Tibial artery (tissue), 4 donors: Measurements from ENCODE around the gene PITPNM1.

Experiments
- DNase-seq, 2 donors: peaks; one replicate each; pipeline ENCODE4 v3.0.0-alpha.2; 2019
- H3K27ac ChIP-seq, 2 donors: fragments of 200-600 bp; sonication (generic) in 1 of 2; 1 replicate in 1 of 2; 2 replicates in 1 of 2; pipeline ENCODE4 v1.5.1; 2018 to 2019; ENCODE audit warnings: mild to moderate bottlenecking in 1 of 2
- H3K27me3 ChIP-seq, 2 donors: fragments of 200-600 bp; sonication (generic) in 1 of 2; one replicate each; pipeline versions ENCODE4 v1.5.1 to v1.6.0; 2016 to 2019
- H3K36me3 ChIP-seq, 3 donors: fragments of 200-600 bp; sonication (generic) in 2 of 3; one replicate each; pipeline ENCODE4 v1.5.1; 2016 to 2019; ENCODE audit warnings: mild to moderate bottlenecking in 2 of 3
- H3K4me1 ChIP-seq, 4 donors: fragments of 200-600 bp; sonication (generic) in 2 of 4; 1 replicate in 3 of 4; 2 replicates in 1 of 4; pipeline ENCODE4 v1.5.1; 2016 to 2019
- H3K4me3 ChIP-seq, 2 donors: fragments of 200-600 bp; sonication (generic) in 1 of 2; 1 replicate in 1 of 2; 2 replicates in 1 of 2; pipeline ENCODE4 v1.5.1; 2018 to 2019; ENCODE audit warnings: mild to moderate bottlenecking in 2 of 2
- H3K9me3 ChIP-seq, 3 donors: fragments of 200-600 bp; sonication (generic) in 1 of 3; one replicate each; pipeline ENCODE4 v1.5.1; 2016 to 2019
- CTCF ChIP-seq, 2 experiments: fragments of 200-600 bp in 1 of 2; fragments of 450-650 bp in 1 of 2; IDR thresholded peaks; one replicate each; pipeline ENCODE4 v1.5.1; 2017 to 2019; ENCODE audit warnings: antibody characterized with exemption in 2 of 2, mild to moderate bottlenecking in 1 of 2, moderate library complexity in 1 of 2
- intact Hi-C: fragments of 100-400 bp; cut with DNase I; formaldehyde crosslinking; loops from one replicate; pipeline ENCODE4 v1.15.0; 2023; ENCODE audit warnings: low total_unique reads

PITPNM1 gene

GRCh38 chr11:67544616-67545242, 39.6 kb upstream of the PITPNM1 start:
- no peak for TF ChIP-seq CTCF (IDR thresholded peaks at IDR 0.05)
- no peak for DNase-seq
- Histone ChIP-seq H3K4me3 (no peak overlapping the region), H3K27me3 (no peaks in the 10 kb centered on the region), H3K9me3 (no peaks in the 10 kb centered on the region), H3K36me3 (no peaks in the 10 kb centered on the region), H3K27ac (no peak overlapping the region), H3K4me1 (no peaks in the 10 kb centered on the region)
- intact Hi-C loops: no loop called here

GRCh38 chr11:67543585-67543984, 38.4 kb upstream of the PITPNM1 start:
- Histone ChIP-seq H3K4me1 (peaks cover 0 to 4% (median 0%) of the 10 kb centered on the region in 4 donors), H3K9me3 (no peaks in the 10 kb centered on the region), H3K27ac (no peak overlapping the region), H3K27me3 (no peaks in the 10 kb centered on the region), H3K36me3 (no peaks in the 10 kb centered on the region), H3K4me3 (no peak overlapping the region)
- intact Hi-C loops: no loop called here
- DNase-seq: no peak
- no peak for TF ChIP-seq CTCF (IDR thresholded peaks at IDR 0.05)

- DNase-seq: no peak
- H3K27me3 ChIP-seq: no peaks in the 10 kb centered on the region
- H3K9me3 ChIP-seq: no peaks in the 10 kb centered on the region
- peaks cover 0 to 4% (median 0%) of the 10 kb centered on the region in 4 donors for H3K4me1 ChIP-seq
- intact Hi-C loops: no loop called here
- no peak overlapping the region for H3K4me3 ChIP-seq
- H3K36me3 ChIP-seq: no peaks in the 10 kb centered on the region
- no peak for TF ChIP-seq CTCF (IDR thresholded peaks at IDR 0.05)
- H3K27ac ChIP-seq: no peak overlapping the region
Observed at GRCh38 chr11:67542971-67543370, 37.8 kb upstream of the PITPNM1 start.

- no peak for DNase-seq
- intact Hi-C loops: no loop called here
- no peaks in the 10 kb centered on the region for H3K36me3 ChIP-seq
- H3K4me1 ChIP-seq: peaks cover 0 to 4% (median 0%) of the 10 kb centered on the region in 4 donors
- H3K27ac ChIP-seq: no peak overlapping the region
- TF ChIP-seq CTCF (IDR thresholded peaks at IDR 0.05): no peak
- H3K9me3 ChIP-seq: no peaks in the 10 kb centered on the region
- H3K4me3 ChIP-seq: no peak overlapping the region
- H3K27me3 ChIP-seq: no peaks in the 10 kb centered on the region
Observed at GRCh38 chr11:67542169-67542568, 37.0 kb upstream of the PITPNM1 start.

- H3K36me3 ChIP-seq: no peaks in the 10 kb centered on the region
- no peaks in the 10 kb centered on the region for H3K27me3 ChIP-seq
- H3K27ac ChIP-seq: no peak overlapping the region
- H3K4me1 ChIP-seq: peaks cover 0 to 4% (median 0%) of the 10 kb centered on the region in 4 donors
- intact Hi-C loops: no loop called here
- H3K9me3 ChIP-seq: no peaks in the 10 kb centered on the region
- H3K4me3 ChIP-seq: no peak overlapping the region
- DNase-seq: no peak
- TF ChIP-seq CTCF (IDR thresholded peaks at IDR 0.05): no peak
Observed at GRCh38 chr11:67541198-67541597, 36.0 kb upstream of the PITPNM1 start.

- TF ChIP-seq CTCF (IDR thresholded peaks at IDR 0.05): no peak
- H3K36me3 ChIP-seq: no peaks in the 10 kb centered on the region
- no peak overlapping the region for H3K4me3 ChIP-seq
- intact Hi-C loops: no loop called here
- H3K27ac ChIP-seq: no peak overlapping the region
- no peak for DNase-seq
- H3K9me3 ChIP-seq: peaks cover 0 to 2% (median 0%) of the 10 kb centered on the region in 3 donors
- H3K4me1 ChIP-seq: peaks cover 0 to 4% (median 0%) of the 10 kb centered on the region in 4 donors
- no peaks in the 10 kb centered on the region for H3K27me3 ChIP-seq
Observed at GRCh38 chr11:67539550-67539949, 34.4 kb upstream of the PITPNM1 start.
